ENCODE data around the gene ZDHHC9.

DNA sequence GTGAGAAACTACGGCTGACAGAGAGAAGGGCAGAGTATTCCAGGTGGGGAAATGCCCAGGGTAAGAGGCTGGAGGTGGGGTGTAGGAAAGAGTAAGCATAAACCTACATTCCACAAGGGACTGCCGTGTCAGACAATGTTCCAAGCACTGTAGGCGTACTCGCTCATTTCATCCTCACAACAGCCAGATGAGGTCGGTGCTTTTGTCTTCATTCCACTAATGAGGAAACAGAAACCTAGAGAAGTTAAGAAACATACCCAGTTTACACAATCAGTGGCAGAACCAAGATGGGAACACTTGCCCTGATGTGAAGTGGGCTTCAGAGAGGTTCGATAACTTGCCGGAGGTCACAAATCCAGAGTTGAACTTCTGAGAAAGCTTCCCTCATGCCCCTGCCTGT is 59.3 kb downstream of the ZDHHC9 start:
- TF ChIP-seq POLR2A (IDR thresholded peaks at IDR 0.05) (no peak), POLR2AphosphoS5 (IDR thresholded peaks at IDR 0.05) (no peak)
- TF ChIP-seq, protein P1, sequence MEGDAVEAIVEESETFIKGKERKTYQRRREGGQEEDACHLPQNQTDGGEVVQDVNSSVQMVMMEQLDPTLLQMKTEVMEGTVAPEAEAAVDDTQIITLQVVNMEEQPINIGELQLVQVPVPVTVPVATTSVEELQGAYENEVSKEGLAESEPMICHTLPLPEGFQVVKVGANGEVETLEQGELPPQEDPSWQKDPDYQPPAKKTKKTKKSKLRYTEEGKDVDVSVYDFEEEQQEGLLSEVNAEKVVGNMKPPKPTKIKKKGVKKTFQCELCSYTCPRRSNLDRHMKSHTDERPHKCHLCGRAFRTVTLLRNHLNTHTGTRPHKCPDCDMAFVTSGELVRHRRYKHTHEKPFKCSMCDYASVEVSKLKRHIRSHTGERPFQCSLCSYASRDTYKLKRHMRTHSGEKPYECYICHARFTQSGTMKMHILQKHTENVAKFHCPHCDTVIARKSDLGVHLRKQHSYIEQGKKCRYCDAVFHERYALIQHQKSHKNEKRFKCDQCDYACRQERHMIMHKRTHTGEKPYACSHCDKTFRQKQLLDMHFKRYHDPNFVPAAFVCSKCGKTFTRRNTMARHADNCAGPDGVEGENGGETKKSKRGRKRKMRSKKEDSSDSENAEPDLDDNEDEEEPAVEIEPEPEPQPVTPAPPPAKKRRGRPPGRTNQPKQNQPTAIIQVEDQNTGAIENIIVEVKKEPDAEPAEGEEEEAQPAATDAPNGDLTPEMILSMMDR (IDR thresholded peaks at IDR 0.05) = no peak
